B cell (primary cell): ENCODE measurements around the gene CALHM5. TPM values are rescaled to one million over a fixed set of nuclear protein-coding genes. Genes with fewer than 3 reads are reported as not detected.
"Not testable (repeated sequence)": the region's sequence is repeated elsewhere in the genome, so short reads cannot be mapped to it uniquely, and the experiment has no call there.

Source experiments
- ATAC-seq: fragments of 200-7000 bp; cut with Tn5 transposase; one replicate; pipeline ENCODE4 v1.10.0; 2021; ENCODE audit warnings: low read depth, mild to moderate bottlenecking, moderate number of reproducible peaks, moderate library complexity
- CTCF ChIA-PET: fragments of 350-600 bp; sonication (Branson Sonifier 250); formaldehyde crosslinking; loops from one replicate; lab custom pipeline; 2021; ENCODE audit warnings: antibody characterized with exemption, inconsistent platforms; lab: Charles Lee
- POLR2A ChIA-PET: fragments of 350-600 bp; sonication (Branson Sonifier 250); formaldehyde crosslinking; loops from one replicate; lab custom pipeline; 2021; ENCODE audit warnings: antibody characterized with exemption; lab: Charles Lee
- DNase-seq: peaks from one replicate; pipeline ENCODE4 v3.0.0; 2013
- H2AFZ ChIP-seq: 2 replicates; pipeline ENCODE4 v1.6.1; 2012; ENCODE audit warnings: mild to moderate bottlenecking, low read depth, low read length; ENCODE audit not compliant: insufficient read depth, poor library complexity, severe bottlenecking
- H3K27ac ChIP-seq, 2 donors: 1 replicate in 1 of 2; 2 replicates in 1 of 2; pipeline ENCODE4 v1.5.1; 2012 to 2013; ENCODE audit warnings: low read length in 2 of 2, mild to moderate bottlenecking in 2 of 2, moderate library complexity in 1 of 2
- H3K27me3 ChIP-seq, 4 experiments: fragments of 200-600 bp in 1 of 4; sonication (generic) in 1 of 4; replicated peaks in 1 of 4; 1 replicate in 2 of 4; 2 replicates in 2 of 4; pipeline versions ENCODE4 v1.6.1 to v1.7.0; 2013 to 2016; ENCODE audit warnings: low read length in 3 of 4, mild to moderate bottlenecking in 2 of 4, mixed read lengths in 1 of 4, moderate library complexity in 1 of 4; ENCODE audit not compliant: insufficient read depth in 4 of 4, control insufficient read depth in 3 of 4; ENCODE audit errors: control extremely low read depth in 1 of 4
- H3K36me3 ChIP-seq, 2 experiments: replicated peaks in 1 of 2; 1 replicate in 1 of 2; 2 replicates in 1 of 2; pipeline versions ENCODE4 v1.6.1 to v1.7.1; 2013; ENCODE audit warnings: low read length in 1 of 2; ENCODE audit not compliant: insufficient read depth in 2 of 2, control insufficient read depth in 1 of 2; ENCODE audit errors: control extremely low read depth in 1 of 2, extremely low read depth in 1 of 2
- H3K4me1 ChIP-seq, 2 donors: fragments of 200-600 bp in 1 of 2; sonication (generic) in 1 of 2; 1 replicate in 1 of 2; 2 replicates in 1 of 2; pipeline versions ENCODE4 v1.5.1 to v1.6.1; 2013 to 2017; ENCODE audit warnings: low read length in 2 of 2; ENCODE audit not compliant: control insufficient read depth in 2 of 2, insufficient read depth in 2 of 2
- H3K4me2 ChIP-seq: replicated peaks from 2 replicates; pipeline ENCODE3; 2012; ENCODE audit warnings: mild to moderate bottlenecking, low read depth, low read length; ENCODE audit not compliant: poor library complexity, severe bottlenecking
- H3K4me3 ChIP-seq, 5 experiments: fragments of 200-600 bp in 1 of 5; sonication (generic) in 1 of 5; 1 replicate in 3 of 5; 2 replicates in 2 of 5; pipeline versions ENCODE4 v1.5.1 to v1.7.0; 2011 to 2016; ENCODE audit warnings: low read length in 4 of 5, mild to moderate bottlenecking in 4 of 5, low read depth in 2 of 5, control low read depth in 1 of 5, moderate library complexity in 1 of 5; ENCODE audit not compliant: insufficient read depth in 1 of 5; ENCODE audit errors: control extremely low read depth in 1 of 5, extremely low read depth in 1 of 5
- H3K79me2 ChIP-seq: fragments of 200-600 bp; sonication (generic); one replicate; pipeline ENCODE4 v1.6.0; 2016; ENCODE audit warnings: low read length; ENCODE audit not compliant: control insufficient read depth, insufficient read depth
- H3K9ac ChIP-seq: fragments of 200-600 bp; sonication (generic); 2 replicates; pipeline ENCODE4 v1.6.1; 2017; ENCODE audit warnings: mild to moderate bottlenecking, low read length, moderate library complexity
- H3K9me3 ChIP-seq, 3 donors: one replicate each; pipeline versions ENCODE4 v1.6.1 to v1.7.1; 2013; ENCODE audit warnings: low read length in 2 of 3; ENCODE audit not compliant: control insufficient read depth in 2 of 3, insufficient read depth in 1 of 3; ENCODE audit errors: control extremely low read depth in 1 of 3
- H4K20me1 ChIP-seq: 2 replicates; pipeline ENCODE4 v1.6.0; 2012; ENCODE audit warnings: mild to moderate bottlenecking, low read length; ENCODE audit not compliant: insufficient read depth, control insufficient read depth, poor library complexity, severe bottlenecking
- H3K27ac Mint-ChIP-seq: one replicate; pipeline ENCODE4 v1.8.0; 2021; ENCODE audit warnings: mixed read lengths
- H3K27me3 Mint-ChIP-seq: one replicate; pipeline ENCODE4 v1.8.0; 2021; ENCODE audit warnings: mixed read lengths
- H3K4me1 Mint-ChIP-seq: one replicate; pipeline ENCODE4 v1.8.0; 2021; ENCODE audit warnings: mixed read lengths
- H3K4me3 Mint-ChIP-seq: one replicate; pipeline ENCODE4 v1.8.0; 2021; ENCODE audit warnings: mixed read lengths
- H3K9me3 Mint-ChIP-seq: one replicate; pipeline ENCODE4 v1.8.0; 2022; ENCODE audit warnings: mixed read lengths; ENCODE audit not compliant: insufficient read depth
- EZH2 ChIP-seq: IDR thresholded peaks from 2 replicates; pipeline ENCODE4 v1.6.1; 2012; ENCODE audit warnings: borderline replicate concordance, low read depth, mild to moderate bottlenecking, moderate library complexity, low read length; ENCODE audit not compliant: insufficient read depth, poor library complexity, severe bottlenecking
- WGBS: methylation state at CpG from one replicate; pipeline ENCODE4 v1.1.5; 2013; ENCODE audit warnings: missing lambda C conversion rate; ENCODE audit not compliant: insufficient coverage; 5-methylcytosine and 5-hydroxymethylcytosine counted together
- intact Hi-C: fragments of 100-400 bp; cut with micrococcal nuclease; formaldehyde crosslinking; loops from one replicate; pipeline ENCODE4 v1.10.0; 2022
- polyA plus RNA-seq: library from polyadenylated mRNA; depleted of rRNA; stranded (reverse); fragments of >200 nt; gene quantifications from 2 replicates; pipeline ENCODE4 v1.2.3, GENCODE V29; 2012
- total RNA-seq, 2 donors: library from RNA; stranded (reverse); fragments of 120-200 nt in 1 of 2; gene quantifications; 1 replicate in 1 of 2; 2 replicates in 1 of 2; pipeline versions ENCODE4 v1.2.3 to v1.2.4, GENCODE V29; 2013 to 2022

CALHM5 gene
- total and polyA plus RNA-seq, 2 donors (not counting 1 experiment from before 2014, with no cell fraction given): not detected

DNA sequence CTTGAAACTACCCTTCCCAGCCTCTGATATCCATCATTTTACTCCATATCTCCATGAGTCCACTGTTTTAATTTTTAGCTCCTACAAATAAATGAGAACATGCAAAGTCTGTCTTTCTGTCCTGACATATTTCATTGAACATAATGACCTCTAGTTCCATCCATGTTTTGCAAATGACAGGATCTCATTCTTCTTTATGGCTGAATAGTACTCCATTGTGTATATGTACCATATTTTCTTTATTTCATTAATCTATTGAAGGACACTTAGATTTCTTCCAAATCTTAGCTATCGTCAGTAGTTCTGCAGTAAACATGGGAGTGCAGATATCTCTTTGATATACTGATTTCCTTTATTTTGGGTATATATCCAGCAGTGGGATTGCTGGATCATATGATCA, 16.3 kb upstream of the CALHM5 start:
- not testable (repeated sequence) for H3K27ac Mint-ChIP-seq, H3K4me1 ChIP-seq

DNA sequence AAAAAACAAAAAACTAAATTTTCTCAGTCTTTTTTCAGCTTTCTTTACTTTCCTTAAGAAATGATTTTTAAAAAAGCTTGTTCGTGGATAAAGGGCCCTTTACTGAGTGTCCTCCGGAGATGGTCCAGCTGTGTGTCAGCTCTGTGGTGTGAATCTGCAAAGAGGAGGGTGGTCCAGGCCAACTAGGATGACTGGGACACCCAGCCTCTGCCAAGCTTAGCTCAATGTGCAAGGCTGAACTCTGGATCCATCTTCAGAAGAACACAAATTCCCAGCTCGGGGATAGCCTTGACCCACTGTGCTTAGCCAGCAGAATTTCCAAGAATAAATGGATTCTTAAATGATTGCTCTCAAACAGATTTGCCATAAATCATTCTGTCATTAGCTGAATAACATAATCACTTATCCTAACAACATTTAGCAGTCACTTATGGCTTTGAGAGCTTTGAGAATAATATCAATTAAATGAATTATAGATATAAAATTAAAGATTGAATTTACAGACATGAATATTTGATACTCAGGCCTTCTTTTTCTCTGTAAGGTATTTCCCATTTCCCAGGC, 14.2 kb upstream of the CALHM5 start:
- ATAC-seq (no peak), DNase-seq (no peak)
- H3K9ac ChIP-seq: no peak overlapping the region
- Mint-ChIP-seq H3K4me1 (no peaks in the 10 kb centered on the region), H3K27me3 (peaks cover 10% of the 10 kb centered on the region), H3K9me3 (peaks cover 2% of the 10 kb centered on the region), H3K4me3 (no peak overlapping the region), H3K27ac (no peak overlapping the region)
- ChIA-PET CTCF (interaction anchor here (1.5 kb wide), 1 partner anchor 53 kb away, joined by 4 read pairs; no protein-coding TSS in a partner anchor), POLR2A (no interaction called here)
- intact Hi-C loops: no loop called here
- no peak overlapping the region for H3K4me2 ChIP-seq
- no peak overlapping the region for H3K4me3 ChIP-seq
- 100% methylated on average over 2 of the region's 3 CpGs for WGBS
- no peak for TF ChIP-seq EZH2
- no peaks in the 10 kb centered on the region for H4K20me1 ChIP-seq
- H3K9me3 ChIP-seq: peaks cover 0 to 1% (median 0%) of the 10 kb centered on the region in 3 donors
- no peaks in the 10 kb centered on the region for H3K27me3 ChIP-seq
- H3K79me2 ChIP-seq: no peaks in the 10 kb centered on the region
- H3K4me1 ChIP-seq: no peaks in the 10 kb centered on the region
- no peaks in the 10 kb centered on the region for H3K36me3 ChIP-seq
- no peak overlapping the region for H2AFZ ChIP-seq
- H3K27ac ChIP-seq: no peak overlapping the region

More for the DNA sequence above, 16.3 kb upstream of the CALHM5 start:
- CTCF ChIA-PET, H3K79me2 ChIP-seq, H3K9me3 Mint-ChIP-seq, H3K4me3 Mint-ChIP-seq, H3K36me3 ChIP-seq, H3K4me2 ChIP-seq, ATAC-seq, H4K20me1 ChIP-seq, H3K9ac ChIP-seq, H3K4me1 Mint-ChIP-seq, H3K4me3 ChIP-seq, H2AFZ ChIP-seq, H3K9me3 ChIP-seq, DNase-seq, intact Hi-C loops, H3K27ac ChIP-seq, POLR2A ChIA-PET, H3K27me3 ChIP-seq: not testable (repeated sequence)
- H3K27me3 Mint-ChIP-seq: peaks cover 14% of the 10 kb centered on the region
- WGBS: no CpG with 5 or more reads among the region's 1 CpG
